Stimulated activated CD8-positive, alpha-beta memory T cell treated with anti-CD3 and anti-CD28 coated beads, Interleukin-12 subunit alpha, Interleukin-12 subunit beta, amount 100 ng/mL, for 1 hour (primary cell): ENCODE data around the gene CHD2.

Experiments used
- DNase-seq: peaks from one replicate; pipeline ENCODE4 v3.0.0-alpha.2; 2020; ENCODE audit warnings: low read depth

CHD2 gene

GRCh38 chr15:92885224-92886041 lies 14.7 kb upstream of the CHD2 start:
- DNase-seq: no peak

- no peak for DNase-seq
These were observed 14.0 kb upstream of the CHD2 start for GRCh38 chr15:92886042-92886537.

- DNase-seq: no peak
These were observed 13.3 kb upstream of the CHD2 start for GRCh38 chr15:92886815-92887214.

- DNase-seq: no peak
These were observed 12.3 kb upstream of the CHD2 start for GRCh38 chr15:92887869-92888268.

GRCh38 chr15:92889390-92890107 lies 10.6 kb upstream of the CHD2 start:
- no peak for DNase-seq

- DNase-seq: no peak
These were observed 8.5 kb upstream of the CHD2 start for GRCh38 chr15:92891533-92892200.

- DNase-seq: no peak
These were observed 7.9 kb upstream of the CHD2 start for GRCh38 chr15:92892201-92892555.

- no peak for DNase-seq
These were observed 6.9 kb upstream of the CHD2 start for GRCh38 chr15:92893200-92893599.

GRCh38 chr15:92896561-92896960 lies 3.6 kb upstream of the CHD2 start:
- no peak for DNase-seq

- DNase-seq: no peak
These were observed 2.5 kb upstream of the CHD2 start for GRCh38 chr15:92897620-92898019.

- no peak for DNase-seq
These were observed 1.0 kb upstream of the CHD2 start for GRCh38 chr15:92898988-92899582.

GRCh38 chr15:92899601-92899947 lies 550 bp upstream of the CHD2 start:
- DNase-seq: no peak

- no peak for DNase-seq
These were observed 577 bp downstream of the CHD2 start for GRCh38 chr15:92900731-92901071.

GRCh38 chr15:92901072-92901761 lies 1.1 kb downstream of the CHD2 start:
- DNase-seq: no peak

- DNase-seq: no peak
These were observed 1.9 kb downstream of the CHD2 start for GRCh38 chr15:92901995-92902394.

- no peak for DNase-seq
These were observed 2.8 kb downstream of the CHD2 start for GRCh38 chr15:92902737-92903593.

- DNase-seq: no peak
These were observed 3.5 kb downstream of the CHD2 start for GRCh38 chr15:92903631-92903965.

GRCh38 chr15:92903966-92904721 lies 4.0 kb downstream of the CHD2 start:
- DNase-seq: peak; percentile 98

- DNase-seq: no peak
These were observed 4.8 kb downstream of the CHD2 start for GRCh38 chr15:92904722-92905571.

- no peak for DNase-seq
These were observed 5.9 kb downstream of the CHD2 start for GRCh38 chr15:92906020-92906419.
